Upper lobe of left lung (tissue), 6 donors: Measurements from ENCODE around the gene ACP4. TPM values are rescaled to one million over a fixed set of nuclear protein-coding genes. Genes with fewer than 3 reads are reported as not detected.

Source experiments
- ATAC-seq, 2 donors: fragments of 200-7000 bp; cut with Tn5 transposase; one replicate each; pipeline ENCODE4 v1.9.1; 2022; ENCODE audit warnings: mild to moderate bottlenecking in 2 of 2, moderate library complexity in 2 of 2; ENCODE audit not compliant: low FRiP score in 2 of 2
- DNase-seq, 2 donors: peaks; one replicate each; pipeline ENCODE4 v3.0.0-alpha.2; 2019 to 2020
- H3K27ac ChIP-seq, 4 donors: fragments of 200-600 bp; sonication (generic); one replicate each; pipeline ENCODE4 v1.5.1; 2016 to 2019
- H3K27me3 ChIP-seq, 4 donors: fragments of 200-600 bp; sonication (generic); one replicate each; pipeline ENCODE4 v1.5.1; 2017 to 2019
- H3K36me3 ChIP-seq, 4 donors: fragments of 200-600 bp; sonication (generic); one replicate each; pipeline ENCODE4 v1.5.1; 2016 to 2019
- H3K4me1 ChIP-seq, 4 donors: fragments of 200-600 bp; sonication (generic); one replicate each; pipeline ENCODE4 v1.5.1; 2018 to 2019
- H3K4me3 ChIP-seq, 4 donors: fragments of 200-600 bp; sonication (generic); one replicate each; pipeline ENCODE4 v1.5.1; 2017 to 2019; ENCODE audit warnings: mild to moderate bottlenecking in 2 of 4, moderate library complexity in 1 of 4
- H3K9me3 ChIP-seq, 4 donors: fragments of 200-600 bp; sonication (generic); one replicate each; pipeline ENCODE4 v1.5.1; 2018 to 2019
- EP300 ChIP-seq, 4 donors: sonication (generic); formaldehyde crosslinking; IDR thresholded peaks; one replicate each; pipeline ENCODE4 v1.5.1; 2017; ENCODE audit warnings: antibody characterized with exemption in 4 of 4, control low read depth in 2 of 4
- POLR2A ChIP-seq, 4 donors: fragments of 450-650 bp; IDR thresholded peaks; one replicate each; pipeline ENCODE4 v1.5.1; 2016 to 2017; ENCODE audit warnings: antibody characterized with exemption in 4 of 4, mild to moderate bottlenecking in 2 of 4
- POLR2AphosphoS5 ChIP-seq, 2 donors: sonication (generic); formaldehyde crosslinking; IDR thresholded peaks; one replicate each; pipeline ENCODE4 v1.5.1; 2017; ENCODE audit warnings: antibody characterized with exemption in 2 of 2
- WGBS, 2 donors: methylation state at CpG; one replicate each; pipeline ENCODE4 v1.1.5; 2017 to 2018; 5-methylcytosine and 5-hydroxymethylcytosine counted together
- total RNA-seq, 6 donors: library from RNA; depleted of rRNA in 4 of 6; stranded (reverse); fragments of >200 nt in 4 of 6; gene quantifications; one replicate each; pipeline versions ENCODE4 v1.1.0 to v1.2.1, GENCODE V29; 2016 to 2021
- TF ChIP-seq, protein P1 (sequence below), 6 experiments: fragments of 450-650 bp in 4 of 6; fragments of 200-600 bp in 2 of 6; sonication (generic) in 2 of 6; IDR thresholded peaks; one replicate each; pipeline ENCODE4 v1.5.1; 2016 to 2019; ENCODE audit warnings: antibody characterized with exemption in 6 of 6
- donor health status: DM: no; HTN: no; CAD: no; lungs with moderate emphysema.
- donor health status: DM: no; HTN: yes; CAD: no; lungs with severe emphysema.

ACP4 gene
- total RNA-seq, 6 donors from 2014 or later = not detected

DNA sequence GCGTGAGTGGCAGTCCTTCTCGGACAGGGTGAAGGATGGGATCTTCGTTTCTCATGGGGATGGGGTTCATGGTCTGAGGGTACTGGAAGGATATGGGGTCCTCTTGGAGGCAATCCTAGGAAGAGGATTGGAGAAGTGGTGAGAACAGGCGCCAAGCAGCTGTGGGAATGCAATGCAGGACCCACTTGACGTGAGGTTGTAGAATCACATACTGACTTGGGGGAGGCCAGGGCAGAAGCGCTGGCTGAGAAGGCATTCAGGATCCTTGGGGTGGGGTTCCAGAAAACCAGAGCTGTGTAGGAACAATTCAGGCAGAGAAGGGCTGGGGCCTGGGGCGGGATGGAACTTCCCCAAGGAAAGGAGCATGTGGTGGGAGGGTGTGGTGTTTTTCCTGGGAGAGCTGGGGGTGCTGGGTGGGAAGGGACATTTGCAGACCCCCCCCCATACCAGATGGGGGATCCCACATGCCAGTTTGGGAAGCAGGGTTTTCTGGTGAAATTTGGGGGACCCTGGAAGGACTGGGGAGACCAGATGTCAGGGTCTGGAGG, 32.5 kb downstream of the ACP4 start:
- H3K27me3 ChIP-seq = peaks cover 0 to 38% (median 12%) of the 10 kb centered on the region in 4 donors

GRCh38 chr19:50823389-50824042, 33.3 kb downstream of the ACP4 start, which contains the start of gene KLK1:
KLK1 (minus strand) TSS chr19:50823787; CDS start chr19:50823748, 39 bp downstream.
- H3K9me3 ChIP-seq = no peaks in the 10 kb centered on the region
- DNase-seq (no peak), ATAC-seq (peak in 1 of 2 donors; percentile 48)
- TF ChIP-seq, protein P1, sequence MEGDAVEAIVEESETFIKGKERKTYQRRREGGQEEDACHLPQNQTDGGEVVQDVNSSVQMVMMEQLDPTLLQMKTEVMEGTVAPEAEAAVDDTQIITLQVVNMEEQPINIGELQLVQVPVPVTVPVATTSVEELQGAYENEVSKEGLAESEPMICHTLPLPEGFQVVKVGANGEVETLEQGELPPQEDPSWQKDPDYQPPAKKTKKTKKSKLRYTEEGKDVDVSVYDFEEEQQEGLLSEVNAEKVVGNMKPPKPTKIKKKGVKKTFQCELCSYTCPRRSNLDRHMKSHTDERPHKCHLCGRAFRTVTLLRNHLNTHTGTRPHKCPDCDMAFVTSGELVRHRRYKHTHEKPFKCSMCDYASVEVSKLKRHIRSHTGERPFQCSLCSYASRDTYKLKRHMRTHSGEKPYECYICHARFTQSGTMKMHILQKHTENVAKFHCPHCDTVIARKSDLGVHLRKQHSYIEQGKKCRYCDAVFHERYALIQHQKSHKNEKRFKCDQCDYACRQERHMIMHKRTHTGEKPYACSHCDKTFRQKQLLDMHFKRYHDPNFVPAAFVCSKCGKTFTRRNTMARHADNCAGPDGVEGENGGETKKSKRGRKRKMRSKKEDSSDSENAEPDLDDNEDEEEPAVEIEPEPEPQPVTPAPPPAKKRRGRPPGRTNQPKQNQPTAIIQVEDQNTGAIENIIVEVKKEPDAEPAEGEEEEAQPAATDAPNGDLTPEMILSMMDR (IDR thresholded peaks at IDR 0.05) = no peak
- no peak for TF ChIP-seq POLR2A (IDR thresholded peaks at IDR 0.05)
- H3K4me3 ChIP-seq = no peak within 1 kb of the TSS
- H3K27me3 ChIP-seq = peaks cover 0 to 31% (median 8%) of the 10 kb centered on the region in 4 donors
- peaks cover 0 to 6% (median 2%) of the 10 kb centered on the region in 4 donors for H3K4me1 ChIP-seq
- WGBS, 2 donors = 56 to 69% methylated on average over 12 to 13 of the region's 14 CpGs
- no peak within 1 kb of the TSS for H3K27ac ChIP-seq
- no peaks in the 10 kb centered on the region for H3K36me3 ChIP-seq

More for the DNA sequence above, 32.5 kb downstream of the ACP4 start:
- Histone ChIP-seq H3K4me3 (no peak overlapping the region), H3K4me1 (peaks cover 0 to 13% (median 8%) of the 10 kb centered on the region in 4 donors), H3K9me3 (no peaks in the 10 kb centered on the region), H3K36me3 (no peaks in the 10 kb centered on the region), H3K27ac (no peak overlapping the region)
- WGBS, 2 donors = 70 to 71% methylated on average over 7 of the region's 7 CpGs
- ATAC-seq = no peak
- TF ChIP-seq POLR2AphosphoS5 (IDR thresholded peaks at IDR 0.05) = no peak
- no peak for TF ChIP-seq EP300 (IDR thresholded peaks at IDR 0.05)
- TF ChIP-seq POLR2A (IDR thresholded peaks at IDR 0.05) = no peak
- TF ChIP-seq, protein P1 (IDR thresholded peaks at IDR 0.05) = no peak
- no peak for DNase-seq

DNA sequence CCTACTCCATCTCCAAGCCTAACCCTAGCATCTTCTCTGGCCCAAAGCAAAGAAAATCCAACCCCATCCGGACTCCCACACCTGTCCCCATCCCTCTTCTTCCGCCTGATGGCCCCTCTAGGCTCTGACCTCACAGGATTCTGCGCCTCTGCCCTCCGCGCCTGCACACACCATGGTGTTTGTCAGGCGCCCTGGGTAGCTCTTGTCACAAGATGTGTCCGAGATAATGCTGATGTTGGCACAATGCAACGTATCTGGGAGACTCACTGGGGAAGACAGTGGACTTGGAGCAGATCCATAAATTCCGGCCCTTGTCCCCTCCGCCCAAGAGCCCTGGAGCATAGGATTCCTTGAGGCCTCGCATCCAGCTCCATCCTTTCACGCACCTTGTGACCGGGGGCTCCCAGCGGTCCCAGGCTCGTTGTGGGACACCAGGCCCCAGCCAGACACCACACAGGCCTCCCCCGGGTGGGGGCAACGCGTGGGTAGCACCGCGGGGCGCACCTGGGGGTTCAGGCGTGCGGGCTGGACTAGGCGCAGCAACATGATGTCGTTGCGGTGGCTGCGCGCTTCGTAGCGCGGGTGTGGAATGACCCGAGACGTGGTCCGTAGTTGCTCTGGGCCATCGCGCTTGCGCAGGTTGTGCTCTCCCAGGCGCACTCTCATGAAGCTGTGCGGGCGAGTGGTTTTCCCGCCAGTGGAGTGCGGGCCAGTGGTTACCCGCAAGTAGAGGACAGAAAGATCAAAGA, 36.5 kb downstream of the ACP4 start:
- no peak for TF ChIP-seq EP300 (IDR thresholded peaks at IDR 0.05)
- TF ChIP-seq POLR2AphosphoS5 (IDR thresholded peaks at IDR 0.05) = no peak
- TF ChIP-seq, protein P1 (IDR thresholded peaks at IDR 0.05) = no peak
- no peak for TF ChIP-seq POLR2A (IDR thresholded peaks at IDR 0.05)
- no peaks in the 10 kb centered on the region for H3K36me3 ChIP-seq
- DNase-seq = peak in 1 of 2 donors; percentile 78
- H3K27ac ChIP-seq = no peak overlapping the region
- WGBS, 2 donors = 77 to 81% methylated on average over 39 to 43 of the region's 43 CpGs
- H3K9me3 ChIP-seq = no peaks in the 10 kb centered on the region
- peaks cover 0 to 10% (median 0%) of the 10 kb centered on the region in 4 donors for H3K27me3 ChIP-seq
- no peaks in the 10 kb centered on the region for H3K4me1 ChIP-seq
- no peak overlapping the region for H3K4me3 ChIP-seq
- ATAC-seq = no peak

GRCh38 chr19:50827476-50827875, 37.3 kb downstream of the ACP4 start:
- Histone ChIP-seq H3K27ac (no peak overlapping the region), H3K36me3 (no peaks in the 10 kb centered on the region), H3K9me3 (no peaks in the 10 kb centered on the region), H3K27me3 (peaks cover 0 to 5% (median 0%) of the 10 kb centered on the region in 4 donors), H3K4me3 (no peak overlapping the region), H3K4me1 (no peaks in the 10 kb centered on the region)
- no peak for ATAC-seq
- TF ChIP-seq POLR2AphosphoS5 (IDR thresholded peaks at IDR 0.05) (no peak), EP300 (IDR thresholded peaks at IDR 0.05) (no peak), POLR2A (IDR thresholded peaks at IDR 0.05) (no peak)
- TF ChIP-seq, protein P1 (IDR thresholded peaks at IDR 0.05) = no peak
- 82% methylated on average over 14 of the region's 14 CpGs for WGBS, 2 donors
- no peak for DNase-seq
